HG03060 (cell line): Measurements from ENCODE around the gene RETSAT.
"Not testable (repeated sequence)": the region's sequence is repeated elsewhere in the genome, so short reads cannot be mapped to it uniquely, and the experiment has no call there.

Experiments used
- ATAC-seq: cut with Tn5 transposase; IDR thresholded peaks from one replicate; pipeline ENCODE4 v1.9.1; 2021; ENCODE audit warnings: low read depth, moderate number of reproducible peaks; ENCODE audit not compliant: unreplicated experiment

RETSAT gene

DNA sequence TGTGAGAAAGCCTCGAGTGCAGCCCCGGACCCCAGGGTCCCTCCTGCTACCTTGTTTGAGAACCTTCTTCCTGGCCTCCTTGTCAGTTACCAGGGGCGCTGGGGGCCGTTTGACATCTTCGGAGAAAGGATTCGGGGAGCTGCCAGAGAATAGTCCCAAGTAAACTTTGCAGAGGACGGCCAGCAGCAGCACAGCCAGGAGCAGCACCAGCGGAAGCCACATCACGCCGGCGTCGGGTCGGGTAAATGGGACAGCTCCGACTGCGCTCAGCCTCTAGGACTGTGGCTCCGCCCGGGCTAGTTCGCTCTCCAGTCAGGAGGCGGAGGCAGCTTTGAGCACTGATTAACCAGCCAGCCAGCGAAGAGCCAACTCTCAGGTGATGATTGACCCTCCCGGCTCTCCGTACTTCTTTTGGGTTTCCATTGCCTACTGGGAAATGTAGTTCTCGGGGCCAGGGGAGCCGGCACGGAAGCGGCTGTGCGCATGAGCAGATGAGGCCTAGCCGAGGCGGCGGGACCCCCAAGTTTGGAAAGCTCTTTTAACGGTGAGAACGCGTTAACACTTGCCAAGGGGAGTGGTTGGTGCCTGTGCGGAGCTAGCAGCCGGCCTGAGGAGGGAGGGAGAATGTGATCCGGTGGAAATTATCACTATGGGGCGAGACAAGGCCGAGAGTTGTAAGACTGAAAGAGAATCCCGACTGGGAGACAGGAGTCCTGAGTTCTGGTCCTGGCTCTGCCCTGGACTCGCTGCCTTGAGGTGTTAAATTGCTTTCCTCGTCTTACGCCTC lies at the start of gene RETSAT, which contains the start of gene ELMOD3:
Gene RETSAT, minus strand, starts transcription at position 243 of the 787 bp plus-strand sequence. Its CDS starts 21 bp downstream, at position 222.
Gene ELMOD3, plus strand, starts transcription at position 484 of the 787 bp plus-strand sequence. CDS start 2,430 bp downstream, outside the sequence.
- ATAC-seq: peak; percentile 92

DNA sequence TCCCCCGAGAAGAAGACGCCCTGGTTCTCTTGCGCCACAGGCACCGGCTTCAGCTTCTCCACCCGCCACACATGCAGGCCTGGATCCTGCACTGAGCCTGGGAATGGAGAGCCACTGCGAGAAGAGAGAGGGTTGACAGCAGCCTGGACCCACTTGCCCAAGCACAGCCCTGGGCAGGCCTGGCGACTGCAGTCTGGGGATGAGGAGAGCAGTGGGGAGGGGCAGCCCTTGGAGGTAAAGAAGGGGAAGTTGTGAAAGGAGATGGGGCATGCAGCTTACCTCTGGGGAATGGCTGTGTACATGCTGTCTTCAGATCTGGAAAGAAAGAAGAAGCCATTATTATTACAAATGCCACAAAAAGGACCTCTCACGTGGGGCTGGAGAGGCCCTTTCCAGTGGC lies 47.5 kb upstream of the RETSAT start:
- no peak for ATAC-seq

DNA sequence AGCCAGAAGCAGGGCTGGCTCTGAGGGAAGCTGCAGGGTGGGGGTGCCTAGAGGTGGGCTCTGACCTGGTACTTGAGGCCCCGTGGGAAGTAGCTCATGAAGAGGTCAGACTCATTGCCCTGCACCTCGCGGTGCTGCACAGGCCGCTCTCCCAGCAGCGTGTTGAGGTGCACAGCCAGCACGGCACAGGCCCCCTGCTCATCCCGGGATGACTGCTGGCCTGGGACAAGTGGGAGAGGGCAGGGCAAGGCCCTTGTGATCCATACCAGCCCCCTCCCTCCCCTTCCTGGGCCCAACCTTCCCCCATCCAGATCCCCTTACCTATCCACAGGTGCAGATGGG lies 47.1 kb upstream of the RETSAT start:
- no peak for ATAC-seq

DNA sequence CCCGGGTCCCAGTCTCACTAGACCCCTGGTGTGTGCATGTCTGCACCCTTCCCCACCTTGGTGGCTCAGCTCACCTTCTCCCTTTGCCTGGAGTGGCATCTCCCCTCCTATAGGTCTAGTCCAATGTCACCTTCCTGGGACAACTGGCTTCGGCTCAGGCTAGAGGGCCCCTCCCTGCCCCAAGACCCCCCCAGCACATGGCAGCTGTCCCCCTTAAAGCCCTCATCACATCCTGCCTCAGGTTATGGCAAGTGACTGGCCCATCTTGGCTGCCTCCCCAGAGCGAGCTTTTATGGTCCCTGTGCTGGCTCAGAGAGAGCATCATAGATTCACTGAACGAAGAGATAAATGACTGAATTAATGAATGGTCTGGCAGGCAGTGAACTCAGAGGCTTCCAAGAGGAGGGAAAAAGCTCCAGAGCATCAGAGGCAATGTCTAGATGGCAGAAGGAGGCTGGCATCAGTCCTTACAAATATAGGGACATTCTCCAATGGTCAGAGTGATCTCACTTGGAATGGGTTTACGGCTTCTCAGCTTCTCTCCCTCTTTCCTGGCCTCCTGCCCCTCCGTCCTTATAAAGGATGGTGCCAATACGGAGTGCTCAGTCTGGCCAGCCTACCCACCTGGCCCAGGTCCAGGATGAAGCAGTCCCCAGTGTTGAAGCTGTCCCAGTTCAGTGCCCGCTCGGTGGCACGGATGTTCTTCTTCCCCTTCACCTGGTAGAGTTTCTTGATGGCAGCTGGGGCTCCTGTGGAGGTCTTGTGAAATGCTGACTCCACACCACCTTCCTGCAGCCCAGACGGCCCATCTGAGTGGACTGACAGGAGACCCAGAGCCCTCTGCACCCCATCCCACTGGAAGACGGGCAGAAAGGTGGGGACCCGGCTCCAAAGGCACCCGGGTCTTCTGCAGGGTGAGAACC lies 46.5 kb upstream of the RETSAT start:
- no peak for ATAC-seq

DNA sequence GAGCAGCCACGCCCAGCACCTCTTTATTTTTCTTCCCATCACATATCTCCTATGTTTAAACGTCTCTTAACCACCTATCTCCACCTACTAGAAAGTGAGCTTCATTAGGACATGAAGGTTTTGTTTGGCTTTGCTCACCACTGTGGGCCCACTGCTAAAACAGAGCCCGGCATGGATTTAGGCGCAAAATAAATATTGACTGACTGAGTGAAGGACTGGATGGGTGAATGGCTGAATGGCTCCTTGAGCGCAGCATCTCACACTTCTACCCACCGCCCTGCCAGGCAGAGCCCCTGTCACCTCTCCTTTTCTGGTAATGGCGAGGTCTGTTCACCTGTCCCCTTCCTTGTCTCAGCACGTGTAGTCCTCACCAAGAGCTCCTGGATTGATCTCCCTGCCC lies 45.7 kb upstream of the RETSAT start:
- ATAC-seq: no peak

DNA sequence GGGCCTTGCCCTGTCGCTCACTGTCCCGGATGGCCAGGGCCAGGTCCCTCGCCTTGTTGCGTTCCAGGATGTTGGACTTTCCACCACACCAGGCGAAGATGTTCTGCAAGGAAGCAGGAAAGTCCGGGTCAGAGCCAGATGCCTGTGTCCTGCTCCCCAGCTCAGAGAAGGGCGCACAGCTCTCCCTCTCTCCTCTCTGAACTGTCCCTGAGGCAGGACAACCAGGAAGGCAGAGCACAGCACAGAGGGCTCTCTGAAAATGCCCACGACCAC lies 44.8 kb upstream of the RETSAT start:
- ATAC-seq: no peak

DNA sequence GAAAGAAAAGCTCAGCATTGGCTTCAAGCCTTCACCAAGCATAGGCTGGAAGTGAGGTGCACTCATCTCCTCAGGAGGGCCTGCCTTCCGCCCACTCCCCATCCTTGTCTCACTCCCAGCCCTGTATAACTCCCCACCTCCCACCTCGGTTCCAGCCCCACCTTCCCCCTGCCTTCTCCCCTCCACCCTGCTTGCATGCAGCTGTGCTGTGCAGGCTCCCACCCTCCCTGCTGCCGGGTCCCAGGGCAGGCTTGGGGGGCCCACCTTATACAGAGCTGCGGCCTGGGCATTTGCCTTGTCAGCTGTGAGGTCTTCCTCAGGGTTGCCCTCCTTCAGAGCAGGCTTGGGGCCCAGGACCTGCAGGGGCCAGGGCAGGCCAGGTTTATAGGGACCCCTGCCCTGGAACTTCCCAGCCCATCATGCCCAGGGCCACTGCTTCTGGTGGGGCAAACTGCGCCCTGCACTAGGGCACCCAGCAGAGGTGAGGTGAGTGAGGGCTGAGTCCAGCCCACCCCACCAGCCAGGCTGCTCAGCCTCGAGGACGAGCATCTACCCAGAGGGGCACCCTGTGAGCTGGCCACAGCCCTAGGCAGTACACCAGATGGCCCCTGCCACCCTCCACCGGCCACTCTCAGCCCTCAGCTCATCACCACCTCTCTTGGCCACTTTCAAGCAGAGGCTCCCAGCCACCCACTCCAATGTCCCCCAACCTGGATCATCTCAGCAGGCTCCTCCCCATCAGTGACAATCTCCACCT lies 44.3 kb upstream of the RETSAT start:
- no peak for ATAC-seq

DNA sequence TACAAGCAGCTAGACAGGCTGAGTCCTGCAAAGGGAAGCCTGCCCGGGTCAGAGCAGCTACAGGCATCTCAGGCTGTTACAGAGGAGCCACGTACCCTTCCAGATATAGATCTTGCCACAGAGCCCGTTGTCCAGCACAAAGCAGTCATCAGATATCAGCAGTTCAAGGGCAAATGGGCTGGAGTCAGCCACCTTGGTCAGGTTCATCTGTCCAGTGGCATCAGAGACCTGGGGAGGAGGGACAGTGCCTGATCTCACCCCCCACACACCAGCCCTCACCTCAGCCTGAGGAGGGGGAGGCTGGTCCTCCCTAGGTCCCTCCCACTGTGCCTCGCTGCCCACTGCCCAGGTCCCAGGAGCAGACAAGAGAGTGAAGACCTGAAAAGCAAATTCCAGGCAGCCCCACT lies 43.6 kb upstream of the RETSAT start:
- ATAC-seq: no peak

DNA sequence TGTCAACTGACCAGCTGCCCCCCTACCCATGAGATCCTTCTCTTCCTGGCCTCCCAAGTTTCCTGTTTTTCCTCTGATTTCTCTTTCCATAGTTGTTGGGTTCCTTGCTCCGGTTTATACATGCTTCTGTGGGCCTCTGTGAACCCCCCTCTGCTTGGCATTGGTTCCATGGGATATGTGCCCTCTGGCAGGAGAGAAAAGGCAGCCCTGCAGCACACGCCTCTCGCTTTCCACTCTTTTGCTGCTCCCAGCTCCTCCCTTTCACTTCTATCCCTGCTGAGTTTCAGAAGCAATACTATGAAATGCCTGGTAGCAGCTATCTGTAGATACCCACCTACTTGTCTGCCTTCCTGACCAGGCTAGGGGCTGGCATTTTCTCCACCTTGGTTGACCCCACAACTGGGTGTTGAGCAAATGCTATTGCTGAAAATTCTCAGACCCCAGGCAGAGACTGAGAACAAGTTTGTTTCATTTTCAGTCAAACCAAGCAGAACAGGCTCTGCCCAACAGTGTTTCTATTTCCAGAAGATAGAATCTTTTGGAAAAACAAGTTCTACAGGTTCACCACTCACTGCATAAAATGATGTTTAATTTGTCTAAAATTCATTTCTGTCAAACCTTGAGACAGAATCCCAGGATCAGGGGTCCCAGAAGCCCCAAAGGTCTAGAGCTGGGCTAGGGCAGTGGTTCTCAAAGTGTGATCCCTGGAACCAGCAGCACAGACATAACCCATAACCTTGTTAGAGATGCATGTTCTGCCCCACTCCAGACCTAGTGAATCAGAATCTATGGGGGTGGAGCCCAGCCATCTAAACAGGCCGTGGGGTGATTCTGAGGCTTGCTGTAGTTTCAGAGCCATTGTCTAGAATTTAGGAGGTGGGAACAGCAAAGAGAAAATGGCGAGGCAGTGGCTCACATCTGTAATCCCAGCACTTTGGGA lies 42.5 kb upstream of the RETSAT start:
- no peak for ATAC-seq

DNA sequence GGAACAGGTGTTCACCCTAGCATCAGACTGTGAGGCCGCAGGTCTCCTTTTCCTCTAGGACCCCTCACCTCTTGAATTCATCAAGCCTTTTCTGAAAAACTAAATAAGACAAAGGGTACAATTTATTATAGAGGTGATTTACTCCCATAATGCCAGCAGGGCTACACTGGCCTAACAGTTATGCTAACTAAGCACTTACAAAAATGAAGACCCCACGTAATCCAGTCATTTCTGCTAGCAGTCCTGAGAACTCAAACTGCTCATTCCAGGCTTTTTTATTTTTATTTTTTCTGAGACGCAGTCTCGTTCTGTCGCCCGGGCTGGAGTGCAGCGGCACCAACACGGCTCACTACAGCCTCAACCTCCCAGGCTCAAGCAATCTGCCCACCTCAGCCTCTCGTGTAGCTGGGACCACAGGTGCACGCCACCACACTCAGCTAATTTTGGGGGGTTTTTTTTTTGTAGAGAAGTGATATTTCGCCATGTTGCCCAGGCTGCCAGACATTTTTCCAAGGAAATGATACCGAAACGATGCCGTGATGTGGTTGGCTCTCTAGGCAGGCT lies 41.7 kb upstream of the RETSAT start:
- ATAC-seq: no peak

DNA sequence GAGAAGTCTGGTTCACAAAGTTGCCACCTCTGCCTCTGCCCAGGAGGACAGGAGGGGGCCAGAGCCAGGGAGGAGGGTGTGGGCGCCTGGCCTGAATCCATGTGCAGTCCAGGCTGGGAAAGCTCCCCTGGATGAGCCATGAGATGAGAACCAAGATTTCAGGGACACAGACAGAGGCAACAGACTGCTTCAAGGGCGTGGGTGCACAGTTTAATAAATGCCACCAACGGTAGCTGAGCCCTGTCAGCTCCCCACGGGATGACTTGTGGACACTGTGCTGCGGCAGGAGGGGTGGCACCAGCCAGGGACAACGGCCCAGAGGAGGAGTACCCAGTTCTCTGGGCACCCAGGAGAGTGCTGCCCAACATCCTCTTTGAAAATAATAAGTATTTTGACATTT lies 40.6 kb upstream of the RETSAT start:
- no peak for ATAC-seq

DNA sequence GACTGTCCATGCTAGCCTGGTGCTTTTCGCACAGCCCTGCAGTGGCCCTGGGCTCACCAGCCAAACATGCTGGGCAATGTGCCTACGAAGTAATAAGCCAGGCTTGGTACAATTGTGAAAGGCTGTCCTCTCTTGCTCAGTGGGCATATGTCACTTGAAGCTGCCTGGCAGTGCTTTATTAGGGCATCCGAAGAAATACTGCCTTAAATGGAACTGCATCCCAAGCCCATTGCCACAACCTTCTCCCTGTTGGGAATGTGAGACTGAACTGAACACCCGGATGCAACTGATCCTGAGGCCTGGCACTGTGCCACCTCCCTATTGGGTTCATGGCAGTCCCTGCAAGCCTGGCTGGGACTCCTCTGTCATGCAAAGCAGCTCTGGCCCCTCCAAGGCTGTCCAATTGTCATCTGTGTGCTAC lies 39.9 kb upstream of the RETSAT start:
- no peak for ATAC-seq

DNA sequence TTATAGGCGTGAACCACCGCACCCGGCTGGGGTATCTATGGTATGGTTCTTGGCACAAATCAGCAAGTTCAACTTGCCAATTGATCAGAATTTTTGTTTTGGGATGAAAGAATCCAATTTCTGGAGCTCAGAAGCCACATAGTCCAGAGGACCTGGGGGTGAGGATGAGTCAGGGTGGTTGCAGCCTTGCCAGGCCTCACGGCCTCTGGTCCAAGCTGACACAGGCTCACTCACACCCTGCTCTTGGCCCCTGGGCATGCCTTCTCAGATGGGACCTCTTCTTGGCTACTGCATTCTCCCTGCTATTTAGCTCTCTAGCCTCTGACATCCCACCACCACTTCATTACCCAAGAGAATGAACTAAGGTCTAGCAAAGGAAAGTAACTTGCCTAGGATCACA lies 39.5 kb upstream of the RETSAT start:
- no peak for ATAC-seq

DNA sequence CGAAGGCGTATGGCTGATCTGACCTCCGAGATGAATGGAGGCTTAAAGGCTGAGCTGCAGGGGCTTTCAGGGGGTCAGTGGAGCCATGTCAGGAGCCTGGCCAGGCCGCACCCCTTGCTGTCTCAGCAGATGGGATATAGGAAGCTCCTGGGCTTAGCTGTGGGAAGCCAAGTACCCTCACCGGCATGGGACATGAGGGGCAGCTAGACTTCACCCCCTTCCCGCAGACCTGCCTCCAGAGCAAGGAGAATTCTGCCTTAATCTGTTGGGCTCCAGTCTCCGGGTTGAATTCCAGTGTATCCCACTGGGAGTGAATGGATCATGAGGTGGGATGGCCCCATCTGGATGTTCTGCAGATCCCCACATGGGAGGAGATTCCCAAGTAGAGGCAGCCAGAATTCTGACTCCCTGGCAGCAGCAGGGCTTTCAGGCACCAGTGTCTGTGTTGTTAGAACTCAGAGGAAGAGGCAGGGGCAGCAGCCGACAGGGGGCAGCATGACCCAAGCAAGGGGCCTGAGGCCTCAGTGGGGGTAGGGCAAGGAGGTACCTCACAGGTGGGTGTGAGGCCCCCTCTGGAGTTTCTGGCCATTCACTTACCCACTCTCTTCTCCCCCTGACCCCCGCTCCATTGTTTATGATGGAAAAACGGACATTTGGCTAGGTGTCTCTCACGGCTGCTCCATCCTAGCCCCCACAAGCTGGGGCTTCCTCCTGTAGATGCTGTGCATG lies 36.8 kb upstream of the RETSAT start:
- ATAC-seq: no peak

DNA sequence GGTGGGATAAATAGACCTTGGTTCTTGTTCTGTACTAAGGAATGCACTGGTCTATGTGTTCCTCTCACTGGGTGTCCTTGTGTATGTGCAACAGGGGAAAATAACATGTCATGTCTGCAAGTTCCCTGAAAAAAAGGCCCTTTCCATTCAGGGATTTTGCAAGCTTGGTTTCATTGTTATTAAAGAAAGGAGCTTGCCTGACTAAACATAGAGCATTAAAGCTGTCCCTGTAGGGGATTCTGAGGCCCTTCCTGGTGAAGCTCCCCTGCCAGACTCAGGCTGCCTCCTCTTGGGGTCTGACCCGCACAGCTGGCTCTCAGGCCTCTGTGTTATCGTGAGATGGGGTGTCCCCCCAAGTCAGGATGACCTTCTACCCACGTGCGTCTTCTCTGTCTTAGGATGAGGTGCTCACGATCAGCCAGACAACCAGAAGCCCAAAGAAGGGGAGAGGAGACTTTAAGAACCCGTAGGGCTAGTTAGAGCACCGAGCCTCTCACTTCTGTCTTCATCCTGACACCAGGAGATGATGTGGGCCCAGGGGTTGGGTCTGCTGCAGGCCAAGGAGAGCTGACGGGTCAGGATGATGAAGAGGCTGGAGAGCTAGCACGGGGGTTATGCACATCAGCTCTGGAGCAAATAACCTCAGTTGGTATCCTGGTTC lies 34.7 kb upstream of the RETSAT start:
- ATAC-seq: no peak

DNA sequence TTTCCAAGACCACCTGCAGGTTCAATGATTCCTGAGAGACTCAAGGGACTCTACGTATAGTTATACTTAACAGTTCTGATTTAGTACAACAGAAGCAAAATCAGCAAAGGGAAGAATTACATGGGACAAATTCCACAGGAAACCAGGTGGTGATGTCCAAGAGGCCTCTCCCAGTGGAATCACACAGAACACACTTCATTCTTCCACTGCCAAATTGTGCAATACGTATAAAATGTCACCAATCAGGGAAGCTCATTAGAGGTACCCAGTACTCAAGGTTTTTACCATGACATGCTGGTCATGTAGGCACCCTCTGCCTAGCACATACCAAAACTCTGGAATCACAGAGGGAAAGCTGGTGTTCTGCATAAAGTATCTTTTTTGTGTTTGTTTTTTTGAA lies 33.4 kb upstream of the RETSAT start:
- no peak for ATAC-seq

DNA sequence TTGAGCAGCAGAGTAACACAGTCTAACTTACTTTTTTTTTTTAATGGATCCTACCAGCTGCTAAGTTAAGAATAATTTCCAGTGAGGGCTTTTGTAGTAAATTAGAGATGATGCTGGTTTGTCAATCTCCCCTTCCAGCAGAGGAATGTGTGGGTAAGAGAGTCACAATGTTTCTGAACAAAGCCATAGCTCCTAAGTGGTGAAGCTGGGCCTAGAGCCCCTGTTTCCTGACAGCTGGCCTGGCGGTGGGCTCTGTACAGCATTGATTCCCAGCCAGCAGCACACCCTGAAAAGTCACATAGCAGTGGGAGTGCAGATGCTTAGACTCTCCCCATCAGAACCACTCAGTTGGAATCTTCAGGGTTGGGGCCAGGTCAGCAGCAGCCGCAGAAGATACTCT lies 31.4 kb upstream of the RETSAT start:
- ATAC-seq: no peak

DNA sequence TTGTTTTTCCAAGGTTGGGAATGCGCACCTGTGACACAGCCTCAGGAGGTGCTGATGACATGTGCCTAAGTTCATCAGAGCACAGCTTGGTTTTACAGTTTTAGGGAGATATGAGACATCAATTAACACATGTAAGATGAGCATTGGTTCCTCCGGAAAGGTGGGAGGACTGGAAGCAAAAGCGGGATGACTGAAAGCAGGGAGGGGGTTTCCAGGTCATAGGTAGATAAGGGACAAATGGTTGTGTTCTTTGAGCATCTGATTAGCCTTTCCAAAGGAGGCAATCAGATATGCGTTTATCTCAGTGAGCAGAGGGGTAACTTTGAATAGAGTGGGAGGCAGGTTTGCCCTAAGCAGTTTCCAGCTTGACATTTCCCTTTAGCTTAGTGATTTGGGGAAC lies 29.5 kb upstream of the RETSAT start:
- ATAC-seq: no peak

DNA sequence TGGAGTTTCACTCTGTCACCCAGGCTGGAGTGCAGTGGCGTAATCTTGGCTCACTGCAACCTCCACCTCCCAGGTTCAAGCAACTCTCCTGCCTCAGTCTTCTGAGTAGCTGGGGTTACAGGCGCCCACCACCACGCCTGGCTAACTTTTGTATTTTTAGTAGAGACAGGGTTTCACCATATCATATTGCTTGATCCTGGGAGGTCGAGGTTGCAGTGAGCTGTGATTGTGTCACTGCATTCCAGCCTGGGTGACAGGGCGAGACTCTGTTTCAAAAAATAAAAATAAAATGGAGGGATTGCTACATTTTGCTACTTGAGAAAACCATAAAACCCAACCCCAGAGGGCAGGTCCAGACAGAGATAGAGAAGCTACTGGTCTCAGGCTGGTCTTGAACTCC lies 28.8 kb upstream of the RETSAT start:
- not testable (repeated sequence) for ATAC-seq
